Measurements from ENCODE around the gene IGFBP2.

IGFBP2 gene

GRCh38 chr2:216710551-216711301, 77.5 kb downstream of the IGFBP2 start:
- no peak for DNase-seq (ENCODE audit: low spot score)

- DNase-seq (ENCODE audit: low spot score), result no peak
These were observed 78.1 kb downstream of the IGFBP2 start for GRCh38 chr2:216711348-216711747.

DNA sequence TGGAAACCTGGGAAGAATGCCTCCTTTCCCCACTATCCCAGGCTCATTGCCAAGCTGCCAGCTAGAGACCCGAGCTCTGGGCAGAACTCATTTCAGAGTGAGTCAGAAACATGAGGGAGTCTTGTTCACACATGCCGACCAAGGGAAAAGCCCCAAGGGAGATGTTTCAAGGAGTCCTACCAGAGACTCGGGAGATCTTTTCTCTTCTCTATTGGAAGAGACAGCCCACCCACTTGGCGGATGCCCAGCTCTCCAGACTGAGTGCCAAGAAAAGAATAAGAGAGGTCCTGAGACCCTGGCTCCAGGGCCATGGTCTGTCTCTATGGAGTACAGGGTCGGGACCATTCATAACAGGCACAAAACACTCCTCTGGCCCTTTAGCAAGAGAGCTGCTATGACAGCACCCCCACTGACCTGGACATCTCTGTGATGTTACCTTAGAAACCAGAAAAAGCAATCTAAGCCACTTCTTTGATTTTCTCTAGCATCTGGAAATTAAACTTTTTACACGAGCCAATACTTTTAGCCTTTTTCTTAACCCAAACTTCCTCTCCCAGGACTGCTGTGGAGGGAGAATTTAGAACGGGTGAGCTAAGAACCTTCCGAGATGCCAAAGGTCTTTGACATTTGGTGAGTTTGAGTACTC, 80.6 kb downstream of the IGFBP2 start:
- DNase-seq (ENCODE audit: low spot score), result no peak

Measured in activated CD4-positive, alpha-beta T cell treated with anti-CD3 and anti-CD28 coated beads, Interleukin-2, Interleukin-4, amounts not matched to agents 100 ng/mL and 50 ng/mL, durations not matched to agents 16 hours and 8 hours (primary cell).